ENCODE results near the gene CNDP2.
"Not testable (repeated sequence)": the region's sequence is repeated elsewhere in the genome, so short reads cannot be mapped to it uniquely, and the experiment has no call there.

CNDP2 gene

DNA sequence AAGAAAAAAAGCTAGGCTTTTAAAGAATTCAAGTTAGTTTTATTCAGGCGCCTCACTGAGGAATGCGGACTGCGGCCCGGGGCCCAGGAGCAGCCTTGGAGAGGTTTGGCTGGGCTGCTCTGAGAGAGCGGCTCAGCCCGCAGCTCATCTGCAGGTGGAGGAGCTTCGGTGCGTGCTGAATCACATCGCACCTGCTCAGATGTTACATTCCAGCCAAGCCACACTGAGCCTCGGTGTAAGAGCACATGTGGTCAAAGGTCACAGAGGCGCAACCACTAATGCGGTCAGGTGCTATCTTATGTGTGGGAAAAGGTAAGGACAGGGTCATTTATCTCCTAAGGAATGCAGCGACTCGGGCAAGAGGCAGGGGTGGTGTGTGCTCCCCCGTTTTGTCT, 21.1 kb downstream of the CNDP2 start:
- no peak for DNase-seq (ENCODE audit: low read depth, low spot score)

- DNase-seq (ENCODE audit: low read depth, low spot score), result no peak
Observed at GRCh38 chr18:74518456-74519295, 22.5 kb downstream of the CNDP2 start.

DNA sequence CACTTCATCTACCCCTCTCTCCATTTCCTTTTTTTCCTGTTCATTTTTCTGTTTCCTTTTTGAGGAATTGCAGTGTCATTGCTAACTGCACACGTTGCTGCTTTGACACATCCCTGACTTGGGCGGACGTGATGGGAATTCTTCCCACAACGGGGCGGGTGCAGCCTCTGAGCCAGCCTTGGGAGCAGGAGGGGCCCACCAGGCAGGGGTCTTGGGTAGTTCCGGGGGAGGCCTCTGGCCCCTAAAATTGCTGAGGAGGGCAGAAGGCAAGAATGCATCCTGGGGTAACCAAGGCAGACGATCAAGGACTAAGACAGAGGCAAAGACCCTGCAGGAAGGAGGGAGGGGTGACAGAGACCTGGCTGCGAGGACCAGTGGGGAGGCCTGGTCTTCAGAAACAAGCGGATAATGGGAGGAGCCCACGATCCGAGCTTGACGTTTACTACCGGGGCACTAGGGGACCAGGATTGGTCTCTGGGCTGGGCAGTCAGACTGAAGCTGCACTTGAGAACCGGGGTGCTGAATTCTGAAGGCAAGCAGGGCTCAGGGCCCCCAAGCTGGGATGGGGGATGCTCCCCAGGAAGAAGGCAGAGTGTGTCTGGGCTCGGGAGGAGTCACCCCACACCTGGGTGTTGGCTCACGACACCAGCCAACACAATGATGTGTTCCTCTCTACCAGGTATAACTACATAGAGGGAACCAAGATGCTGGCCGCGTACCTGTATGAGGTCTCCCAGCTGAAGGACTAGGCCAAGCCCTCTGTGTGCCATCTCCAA, 23.3 kb downstream of the CNDP2 start:
- no peak for DNase-seq (ENCODE audit: low read depth, low spot score)

GRCh38 chr18:74520096-74520833, 24.1 kb downstream of the CNDP2 start:
- no peak for DNase-seq (ENCODE audit: low read depth, low spot score)

- no peak for DNase-seq (ENCODE audit: low read depth, low spot score)
Observed at GRCh38 chr18:74521068-74521725, 25.0 kb downstream of the CNDP2 start.

GRCh38 chr18:74522635-74523548, 26.7 kb downstream of the CNDP2 start:
- DNase-seq (ENCODE audit: low read depth, low spot score), result no peak

- no peak for DNase-seq (ENCODE audit: low read depth, low spot score)
Observed at GRCh38 chr18:74524097-74524496, 27.9 kb downstream of the CNDP2 start.

- DNase-seq (ENCODE audit: low read depth, low spot score), result not testable (repeated sequence)
Observed at GRCh38 chr18:74524915-74525314, 28.8 kb downstream of the CNDP2 start.

DNA sequence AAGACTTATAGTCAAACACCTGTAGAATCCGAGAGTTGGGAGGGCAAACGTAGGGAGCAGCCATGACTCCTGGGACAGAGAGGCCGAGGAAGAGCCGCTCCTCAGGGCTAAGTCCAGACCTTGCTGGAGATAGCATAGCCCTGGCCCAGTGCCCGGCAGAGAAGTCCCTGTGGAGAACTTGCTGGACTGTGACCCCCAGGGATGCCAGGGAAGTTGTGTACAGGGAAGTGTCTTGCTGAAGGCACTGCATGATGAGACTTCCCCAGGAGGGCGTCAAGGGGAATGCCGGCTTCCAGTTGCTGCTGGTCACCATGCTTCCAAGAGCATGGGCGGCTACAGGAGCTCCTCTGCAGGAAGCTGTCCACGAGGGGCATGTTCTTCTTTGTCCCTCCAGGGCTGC, 29.6 kb downstream of the CNDP2 start:
- no peak for DNase-seq (ENCODE audit: low read depth, low spot score)

- no peak for DNase-seq (ENCODE audit: low read depth, low spot score)
Observed at GRCh38 chr18:74526488-74526887, 30.3 kb downstream of the CNDP2 start.

- no peak for DNase-seq (ENCODE audit: low read depth, low spot score)
Observed at GRCh38 chr18:74528478-74528877, 32.3 kb downstream of the CNDP2 start.

DNA sequence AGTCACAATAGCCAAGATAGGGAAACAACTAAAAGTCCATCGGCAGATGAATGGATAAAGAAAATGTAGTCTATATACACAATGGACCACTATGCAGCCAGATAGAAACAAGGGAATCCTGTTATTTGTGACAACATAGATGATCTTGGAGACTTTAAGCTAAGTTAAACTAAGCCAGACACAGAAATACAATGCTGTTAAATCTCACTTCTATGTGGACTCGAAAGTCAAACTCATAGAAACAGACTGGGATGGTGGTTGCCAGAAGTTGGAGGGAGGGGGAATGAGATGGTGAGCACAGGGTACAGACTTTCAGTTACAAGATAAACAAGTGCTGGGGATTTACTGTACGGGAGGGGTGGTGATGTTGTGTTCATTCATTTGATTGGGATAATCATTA, 32.8 kb downstream of the CNDP2 start:
- DNase-seq (ENCODE audit: low read depth, low spot score), result no peak

DNA sequence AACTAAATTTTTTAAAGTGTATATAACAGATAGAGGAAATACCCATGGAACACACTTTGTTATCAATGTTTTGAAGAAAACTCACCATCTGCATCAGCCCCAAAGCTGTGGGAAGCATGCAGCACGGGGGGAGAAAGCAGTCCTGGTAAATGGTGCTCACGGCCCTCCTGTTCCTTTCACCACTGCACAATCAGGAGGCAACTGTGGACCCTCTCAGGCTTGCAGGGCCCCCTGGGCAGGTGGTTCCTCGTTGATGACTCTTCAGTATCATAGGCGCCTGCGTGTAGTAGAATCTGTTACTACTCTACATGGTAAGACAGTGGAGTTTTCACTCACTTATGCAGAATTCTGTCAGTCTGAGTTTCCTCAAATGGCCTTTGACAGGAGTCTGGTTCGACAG, 33.2 kb downstream of the CNDP2 start:
- DNase-seq (ENCODE audit: low read depth, low spot score), result no peak

- no peak for DNase-seq (ENCODE audit: low read depth, low spot score)
Observed at GRCh38 chr18:74529811-74530583, 33.8 kb downstream of the CNDP2 start.

GRCh38 chr18:74530584-74530862, 34.4 kb downstream of the CNDP2 start:
- no peak for DNase-seq (ENCODE audit: low read depth, low spot score)

GRCh38 chr18:74531043-74531442, 34.9 kb downstream of the CNDP2 start:
- no peak for DNase-seq (ENCODE audit: low read depth, low spot score)

DNA sequence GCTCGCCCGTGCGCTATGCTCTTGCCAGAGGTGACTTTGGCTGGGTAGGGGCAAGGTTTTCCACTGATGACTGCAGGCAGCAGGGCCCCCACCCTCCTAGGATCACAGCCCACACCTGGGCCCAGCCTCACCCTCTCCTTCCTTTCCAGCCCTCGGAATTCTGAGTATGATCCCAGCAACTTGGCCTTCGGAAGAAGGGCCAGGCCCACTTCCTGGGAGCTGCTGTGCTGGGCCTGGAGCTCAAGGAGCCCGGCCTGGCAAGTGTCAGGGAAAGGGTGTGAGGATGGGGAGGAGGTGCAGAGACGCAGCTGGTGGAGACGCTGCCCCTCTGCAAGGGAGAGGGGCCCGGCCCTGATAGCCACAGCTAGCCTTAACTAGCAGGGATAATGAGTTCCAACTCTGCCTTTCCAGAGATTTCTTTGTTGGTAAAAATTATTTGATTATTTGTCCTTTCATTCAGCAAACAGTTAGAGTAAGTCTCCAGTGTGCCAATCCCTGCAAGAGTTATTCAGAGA, 36.4 kb downstream of the CNDP2 start:
- no peak for DNase-seq (ENCODE audit: low read depth, low spot score)

- no peak for DNase-seq (ENCODE audit: low read depth, low spot score)
Observed at GRCh38 chr18:74533666-74534065, 37.5 kb downstream of the CNDP2 start.

GRCh38 chr18:74534150-74534969, 38.2 kb downstream of the CNDP2 start, which contains the start of gene CNDP1:
Gene CNDP1 (plus strand): TSS chr18:74534500. CDS start chr18:74534668, 168 bp downstream.
- no peak for DNase-seq (ENCODE audit: low read depth, low spot score)

Measured in ELF-1 (cell line).